Activated naive CD8-positive, alpha-beta T cell treated with anti-CD3 and anti-CD28 coated beads, Interleukin-2, amount 50 U/mL, for 24 hours (primary cell): ENCODE measurements around the gene FOXA1.

Experiments
- ATAC-seq: fragments of 150-1000 bp; cut with Tn5 transposase; one replicate; pipeline ENCODE4 v1.10.0; 2021
- DNase-seq: peaks from one replicate; pipeline ENCODE4 v3.0.0; 2021
- H3K27ac Mint-ChIP-seq: one replicate; pipeline ENCODE4 v1.8.0; 2021; ENCODE audit warnings: mild to moderate bottlenecking, mixed read lengths
- H3K27me3 Mint-ChIP-seq: one replicate; pipeline ENCODE4 v1.8.0; 2021; ENCODE audit warnings: mixed read lengths
- H3K36me3 Mint-ChIP-seq: one replicate; pipeline ENCODE4 v1.8.0; 2021; ENCODE audit warnings: low read depth, mixed read lengths
- H3K4me1 Mint-ChIP-seq: one replicate; pipeline ENCODE4 v1.8.0; 2021; ENCODE audit warnings: mixed read lengths
- H3K4me3 Mint-ChIP-seq: one replicate; pipeline ENCODE4 v1.8.0; 2021; ENCODE audit warnings: mild to moderate bottlenecking, moderate library complexity, mixed read lengths
- H3K9me3 Mint-ChIP-seq: one replicate; pipeline ENCODE4 v1.8.0; 2021; ENCODE audit warnings: mixed read lengths

FOXA1 gene

GRCh38 chr14:37587881-37588666, 7.0 kb downstream of the FOXA1 start:
- DNase-seq (no peak), ATAC-seq (no peak)
- peaks cover 22% of the 10 kb centered on the region for H3K9me3 Mint-ChIP-seq
- no peak overlapping the region for H3K4me3 Mint-ChIP-seq
- peaks cover 14% of the 10 kb centered on the region for H3K36me3 Mint-ChIP-seq
- peaks cover 73% of the 10 kb centered on the region for H3K27me3 Mint-ChIP-seq
- no peak overlapping the region for H3K27ac Mint-ChIP-seq
- no peaks in the 10 kb centered on the region for H3K4me1 Mint-ChIP-seq

GRCh38 chr14:37587131-37587803, 7.8 kb downstream of the FOXA1 start:
- Mint-ChIP-seq H3K4me3 (no peak overlapping the region), H3K27me3 (peaks cover 72% of the 10 kb centered on the region), H3K27ac (no peak overlapping the region), H3K4me1 (no peaks in the 10 kb centered on the region), H3K9me3 (peaks cover 14% of the 10 kb centered on the region), H3K36me3 (peaks cover 11% of the 10 kb centered on the region)
- ATAC-seq = no peak
- DNase-seq = no peak

GRCh38 chr14:37586797-37587130, 8.3 kb downstream of the FOXA1 start:
- Mint-ChIP-seq H3K27ac (no peak overlapping the region), H3K9me3 (peaks cover 14% of the 10 kb centered on the region), H3K4me1 (no peaks in the 10 kb centered on the region), H3K4me3 (no peak overlapping the region), H3K27me3 (peaks cover 69% of the 10 kb centered on the region), H3K36me3 (peaks cover 10% of the 10 kb centered on the region)
- DNase-seq (no peak), ATAC-seq (no peak)

- Mint-ChIP-seq H3K4me3 (no peak overlapping the region), H3K9me3 (peaks cover 11% of the 10 kb centered on the region), H3K36me3 (peaks cover 7% of the 10 kb centered on the region), H3K4me1 (no peaks in the 10 kb centered on the region), H3K27me3 (peaks cover 67% of the 10 kb centered on the region), H3K27ac (no peak overlapping the region)
- no peak for ATAC-seq
- DNase-seq = no peak
Measured at GRCh38 chr14:37585971-37586796, 8.9 kb downstream of the FOXA1 start.

- H3K36me3 Mint-ChIP-seq = peaks cover 4% of the 10 kb centered on the region
- H3K4me3 Mint-ChIP-seq = no peak overlapping the region
- no peaks in the 10 kb centered on the region for H3K4me1 Mint-ChIP-seq
- DNase-seq (no peak), ATAC-seq (no peak)
- H3K9me3 Mint-ChIP-seq = peaks cover 11% of the 10 kb centered on the region
- H3K27me3 Mint-ChIP-seq = peaks cover 56% of the 10 kb centered on the region
- no peak overlapping the region for H3K27ac Mint-ChIP-seq
Measured at GRCh38 chr14:37585101-37585511, 9.9 kb downstream of the FOXA1 start.

GRCh38 chr14:37584211-37585100, 10.6 kb downstream of the FOXA1 start:
- Mint-ChIP-seq H3K27me3 (peaks cover 57% of the 10 kb centered on the region), H3K36me3 (peaks cover 4% of the 10 kb centered on the region), H3K4me3 (no peak overlapping the region), H3K27ac (no peak overlapping the region), H3K4me1 (no peaks in the 10 kb centered on the region), H3K9me3 (peaks cover 10% of the 10 kb centered on the region)
- ATAC-seq (no peak), DNase-seq (no peak)

- Mint-ChIP-seq H3K4me3 (no peak overlapping the region), H3K27me3 (peaks cover 54% of the 10 kb centered on the region)
- ATAC-seq = no peak
Measured at GRCh38 chr14:37583358-37584210, 11.5 kb downstream of the FOXA1 start.

GRCh38 chr14:37580146-37580545, 14.9 kb downstream of the FOXA1 start:
- H3K4me1 Mint-ChIP-seq = no peaks in the 10 kb centered on the region

More at GRCh38 chr14:37583358-37584210, 11.5 kb downstream of the FOXA1 start:
- Mint-ChIP-seq H3K36me3 (no peaks in the 10 kb centered on the region), H3K9me3 (peaks cover 3% of the 10 kb centered on the region), H3K27ac (no peak overlapping the region), H3K4me1 (no peaks in the 10 kb centered on the region)
- DNase-seq = no peak

GRCh38 chr14:37579274-37579673, 15.8 kb downstream of the FOXA1 start:
- Mint-ChIP-seq H3K27ac (no peak overlapping the region), H3K36me3 (no peaks in the 10 kb centered on the region), H3K4me1 (no peaks in the 10 kb centered on the region), H3K4me3 (no peak overlapping the region), H3K27me3 (peaks cover 25% of the 10 kb centered on the region), H3K9me3 (no peaks in the 10 kb centered on the region)
- no peak for DNase-seq
- ATAC-seq = no peak

More at GRCh38 chr14:37580146-37580545, 14.9 kb downstream of the FOXA1 start:
- peaks cover 27% of the 10 kb centered on the region for H3K27me3 Mint-ChIP-seq
- H3K4me3 Mint-ChIP-seq = no peak overlapping the region
- H3K27ac Mint-ChIP-seq = no peak overlapping the region
- ATAC-seq (no peak), DNase-seq (no peak)
- no peaks in the 10 kb centered on the region for H3K9me3 Mint-ChIP-seq
- no peaks in the 10 kb centered on the region for H3K36me3 Mint-ChIP-seq

GRCh38 chr14:37573356-37573755, 21.7 kb downstream of the FOXA1 start:
- ATAC-seq = no peak
- Mint-ChIP-seq H3K27ac (no peak overlapping the region), H3K9me3 (peaks cover 8% of the 10 kb centered on the region), H3K36me3 (no peaks in the 10 kb centered on the region), H3K4me1 (no peaks in the 10 kb centered on the region), H3K4me3 (no peak overlapping the region), H3K27me3 (peaks cover 9% of the 10 kb centered on the region)
- no peak for DNase-seq

GRCh38 chr14:37571391-37571790, 23.7 kb downstream of the FOXA1 start:
- Mint-ChIP-seq H3K9me3 (peaks cover 8% of the 10 kb centered on the region), H3K27ac (no peak overlapping the region)

GRCh38 chr14:37569729-37570128, 25.3 kb downstream of the FOXA1 start:
- H3K27me3 Mint-ChIP-seq = peaks cover 6% of the 10 kb centered on the region
- no peak for DNase-seq
- H3K9me3 Mint-ChIP-seq = peaks cover 8% of the 10 kb centered on the region
- no peaks in the 10 kb centered on the region for H3K4me1 Mint-ChIP-seq
- no peak overlapping the region for H3K4me3 Mint-ChIP-seq
- H3K27ac Mint-ChIP-seq = no peak overlapping the region
- no peaks in the 10 kb centered on the region for H3K36me3 Mint-ChIP-seq
- no peak for ATAC-seq

More at GRCh38 chr14:37571391-37571790, 23.7 kb downstream of the FOXA1 start:
- no peak for DNase-seq
- Mint-ChIP-seq H3K36me3 (no peaks in the 10 kb centered on the region), H3K4me1 (no peaks in the 10 kb centered on the region), H3K4me3 (no peak overlapping the region), H3K27me3 (peaks cover 8% of the 10 kb centered on the region)
- ATAC-seq = no peak

- no peak overlapping the region for H3K27ac Mint-ChIP-seq
- no peak overlapping the region for H3K4me3 Mint-ChIP-seq
- no peak for ATAC-seq
- no peak for DNase-seq
- no peaks in the 10 kb centered on the region for H3K36me3 Mint-ChIP-seq
- H3K4me1 Mint-ChIP-seq = no peaks in the 10 kb centered on the region
- H3K9me3 Mint-ChIP-seq = peaks cover 10% of the 10 kb centered on the region
- H3K27me3 Mint-ChIP-seq = peaks cover 2% of the 10 kb centered on the region
Measured at GRCh38 chr14:37566811-37567371, 28.2 kb downstream of the FOXA1 start.
